Activated naive CD8-positive, alpha-beta T cell treated with anti-CD3 and anti-CD28 coated beads for 36 hours (primary cell): ENCODE results near the gene CIAPIN1. TPM values are rescaled to one million over a fixed set of nuclear protein-coding genes. Genes with fewer than 3 reads are reported as not detected.
"Not testable (repeated sequence)": the region's sequence is repeated elsewhere in the genome, so short reads cannot be mapped to it uniquely, and the experiment has no call there.

Experiments used
- DNase-seq: peaks from one replicate; pipeline ENCODE4 v3.0.0; 2021
- H3K27ac Mint-ChIP-seq: one replicate; pipeline ENCODE4 v1.8.0; 2022; ENCODE audit warnings: mild to moderate bottlenecking, moderate library complexity, mixed read lengths
- H3K27me3 Mint-ChIP-seq: one replicate; pipeline ENCODE4 v1.8.0; 2022; ENCODE audit warnings: mild to moderate bottlenecking, mixed read lengths
- H3K36me3 Mint-ChIP-seq: one replicate; pipeline ENCODE4 v1.8.0; 2021; ENCODE audit warnings: mild to moderate bottlenecking, mixed read lengths
- H3K4me1 Mint-ChIP-seq: one replicate; pipeline ENCODE4 v1.8.0; 2021; ENCODE audit warnings: mixed read lengths
- H3K4me3 Mint-ChIP-seq: one replicate; pipeline ENCODE4 v1.8.0; 2022; ENCODE audit warnings: mild to moderate bottlenecking, moderate library complexity, mixed read lengths
- H3K9me3 Mint-ChIP-seq: one replicate; pipeline ENCODE4 v1.8.0; 2022; ENCODE audit warnings: mixed read lengths
- total RNA-seq, 2 experiments: library from RNA; stranded (reverse); gene quantifications; one replicate each; pipeline ENCODE4 v1.2.3, GENCODE V29; 2021

CIAPIN1 gene
- total RNA-seq, 2 experiments from 2014 or later: 71.3 to 73.6 TPM

DNA sequence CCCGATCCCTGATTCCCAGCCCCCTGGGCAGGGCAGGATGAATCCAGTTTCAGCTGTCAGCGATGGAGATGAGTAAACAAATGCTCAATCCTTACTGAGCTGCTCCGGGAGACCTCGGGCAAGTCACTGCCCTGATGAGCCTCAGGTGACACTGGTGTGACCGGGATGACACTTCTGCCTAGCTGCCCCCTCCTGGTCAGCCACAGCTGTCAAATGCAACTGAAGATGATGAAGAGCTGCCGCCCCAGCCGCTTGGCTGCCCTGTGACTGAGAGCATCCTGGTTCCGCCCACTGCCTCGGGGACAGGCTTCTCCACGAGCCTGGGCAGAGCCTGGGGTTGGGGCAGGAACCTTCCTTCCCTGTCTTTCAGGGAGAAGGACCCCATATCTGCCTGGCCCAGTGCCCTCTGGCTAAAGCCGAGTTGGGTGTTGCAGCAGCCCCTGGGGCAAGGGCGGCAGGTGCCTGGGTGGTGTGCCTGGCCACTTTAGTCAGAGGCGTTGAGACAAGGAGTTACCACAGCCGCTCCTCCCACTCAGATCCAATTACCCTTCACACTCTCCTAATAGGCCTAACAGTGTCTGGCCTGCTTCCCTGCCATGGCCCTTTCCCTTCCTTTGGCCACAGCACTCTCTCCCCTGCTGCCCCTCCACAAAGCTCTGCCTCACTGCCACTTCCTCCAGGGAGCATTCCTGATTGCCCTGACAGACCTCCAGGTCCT, 37.2 kb downstream of the CIAPIN1 start:
- H3K36me3 Mint-ChIP-seq: no peaks in the 10 kb centered on the region
- no peaks in the 10 kb centered on the region for H3K9me3 Mint-ChIP-seq
- H3K27ac Mint-ChIP-seq: no peak overlapping the region
- H3K4me1 Mint-ChIP-seq: peaks cover 4% of the 10 kb centered on the region
- no peaks in the 10 kb centered on the region for H3K27me3 Mint-ChIP-seq
- no peak for DNase-seq
- H3K4me3 Mint-ChIP-seq: no peak overlapping the region

DNA sequence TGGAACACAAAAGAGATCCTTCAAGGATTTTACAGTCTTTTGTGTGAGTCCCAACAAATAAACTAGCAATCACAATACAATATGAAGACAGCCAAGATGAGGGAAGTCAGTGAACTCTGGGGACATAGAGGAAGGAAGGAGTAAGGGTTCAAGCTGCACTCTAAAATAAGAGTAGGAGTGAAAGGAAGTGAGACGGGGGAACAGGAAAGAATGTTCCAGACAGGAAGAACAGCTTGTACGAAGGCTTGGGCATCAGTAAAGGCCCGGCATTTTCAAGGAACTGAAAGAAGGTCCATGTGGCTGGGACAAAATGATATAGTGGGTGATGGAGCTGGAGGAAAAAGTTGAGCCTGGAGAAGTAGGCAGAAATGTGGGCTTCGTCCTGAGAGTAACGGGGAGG, 38.1 kb downstream of the CIAPIN1 start:
- H3K27ac Mint-ChIP-seq: no peak overlapping the region
- no peaks in the 10 kb centered on the region for H3K36me3 Mint-ChIP-seq
- no peak overlapping the region for H3K4me3 Mint-ChIP-seq
- no peaks in the 10 kb centered on the region for H3K27me3 Mint-ChIP-seq
- no peak for DNase-seq
- H3K4me1 Mint-ChIP-seq: peaks cover 8% of the 10 kb centered on the region
- H3K9me3 Mint-ChIP-seq: no peaks in the 10 kb centered on the region

DNA sequence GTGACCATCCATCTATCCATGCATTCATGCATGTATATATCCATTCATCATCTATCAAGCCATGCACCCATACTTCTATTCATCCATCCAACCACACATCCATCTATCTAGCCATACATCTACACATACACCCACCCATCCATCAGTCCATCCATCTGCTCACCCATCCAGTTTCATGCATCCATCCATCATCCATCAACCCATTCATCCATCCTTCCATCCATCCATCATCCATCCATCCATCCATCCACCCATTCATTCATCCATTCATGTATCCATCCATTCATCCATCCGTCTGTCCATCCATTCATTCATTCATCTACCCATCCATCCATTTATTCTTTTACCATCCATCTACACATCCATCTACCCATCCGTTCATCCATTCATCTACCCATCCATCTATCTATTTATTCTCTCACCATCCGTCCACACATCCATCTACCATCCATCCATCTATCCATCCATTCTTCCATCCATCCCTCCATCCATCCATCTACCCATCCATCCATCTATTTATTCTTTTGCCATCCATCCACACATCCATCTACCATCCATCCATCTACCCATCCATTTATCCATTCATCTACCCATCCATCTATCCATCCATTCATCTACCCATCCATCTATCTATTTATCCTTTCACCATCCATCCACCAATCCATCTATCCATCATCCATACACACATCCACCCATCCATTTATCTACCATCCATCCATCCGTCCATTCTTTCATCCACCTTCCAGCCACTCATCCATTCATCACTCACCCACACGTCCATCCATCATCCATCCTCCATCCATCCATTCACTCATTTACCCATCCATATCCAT, 39.4 kb downstream of the CIAPIN1 start:
- no peak for DNase-seq
- H3K27ac Mint-ChIP-seq: no peak overlapping the region
- H3K9me3 Mint-ChIP-seq: no peaks in the 10 kb centered on the region
- H3K4me1 Mint-ChIP-seq: peaks cover 8% of the 10 kb centered on the region
- no peak overlapping the region for H3K4me3 Mint-ChIP-seq
- no peaks in the 10 kb centered on the region for H3K36me3 Mint-ChIP-seq
- no peaks in the 10 kb centered on the region for H3K27me3 Mint-ChIP-seq

DNA sequence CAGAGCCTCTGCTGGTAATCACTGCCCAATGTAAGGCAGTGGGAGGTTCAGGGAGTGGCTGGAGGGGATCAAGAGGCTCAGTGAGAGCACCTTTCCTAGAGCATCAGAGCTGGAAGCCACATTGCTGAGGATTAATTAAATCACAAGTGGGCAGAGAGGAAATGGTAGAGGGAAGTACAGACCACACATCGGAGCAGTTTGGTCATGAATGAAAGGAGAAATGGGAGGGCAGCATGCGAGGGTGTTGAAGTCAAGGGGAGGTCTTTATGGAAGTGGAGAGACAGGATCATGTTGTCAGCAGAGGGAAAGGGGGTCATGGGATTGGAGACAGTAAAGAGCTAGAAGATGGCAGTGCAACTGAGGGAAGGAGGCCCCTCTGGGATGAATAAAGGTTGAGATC, 40.3 kb downstream of the CIAPIN1 start:
- peaks cover 8% of the 10 kb centered on the region for H3K4me1 Mint-ChIP-seq
- no peaks in the 10 kb centered on the region for H3K27me3 Mint-ChIP-seq
- H3K36me3 Mint-ChIP-seq: no peaks in the 10 kb centered on the region
- no peak overlapping the region for H3K4me3 Mint-ChIP-seq
- H3K9me3 Mint-ChIP-seq: no peaks in the 10 kb centered on the region
- H3K27ac Mint-ChIP-seq: no peak overlapping the region
- DNase-seq: no peak

DNA sequence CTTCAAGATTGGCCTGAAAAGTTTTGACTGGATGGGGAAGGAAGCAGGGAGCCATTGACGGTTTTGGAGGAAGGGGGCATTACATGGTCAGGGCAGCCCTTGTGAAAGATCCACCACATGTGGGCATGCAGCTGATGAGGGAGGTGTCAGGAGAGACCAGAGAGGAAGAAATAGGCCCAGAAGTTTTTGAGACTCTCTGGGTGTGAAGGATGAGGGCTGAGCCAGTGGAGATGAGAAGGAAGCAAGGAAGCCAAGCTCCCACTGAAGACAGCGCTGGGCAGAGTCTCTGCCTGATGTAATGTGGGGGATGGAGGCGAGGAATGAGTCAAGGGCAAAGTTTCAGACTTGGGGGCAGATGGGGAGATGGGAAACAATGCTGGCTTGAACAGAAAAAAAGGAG, 42.1 kb downstream of the CIAPIN1 start:
- H3K27me3 Mint-ChIP-seq: no peaks in the 10 kb centered on the region
- H3K4me3 Mint-ChIP-seq: no peak overlapping the region

DNA sequence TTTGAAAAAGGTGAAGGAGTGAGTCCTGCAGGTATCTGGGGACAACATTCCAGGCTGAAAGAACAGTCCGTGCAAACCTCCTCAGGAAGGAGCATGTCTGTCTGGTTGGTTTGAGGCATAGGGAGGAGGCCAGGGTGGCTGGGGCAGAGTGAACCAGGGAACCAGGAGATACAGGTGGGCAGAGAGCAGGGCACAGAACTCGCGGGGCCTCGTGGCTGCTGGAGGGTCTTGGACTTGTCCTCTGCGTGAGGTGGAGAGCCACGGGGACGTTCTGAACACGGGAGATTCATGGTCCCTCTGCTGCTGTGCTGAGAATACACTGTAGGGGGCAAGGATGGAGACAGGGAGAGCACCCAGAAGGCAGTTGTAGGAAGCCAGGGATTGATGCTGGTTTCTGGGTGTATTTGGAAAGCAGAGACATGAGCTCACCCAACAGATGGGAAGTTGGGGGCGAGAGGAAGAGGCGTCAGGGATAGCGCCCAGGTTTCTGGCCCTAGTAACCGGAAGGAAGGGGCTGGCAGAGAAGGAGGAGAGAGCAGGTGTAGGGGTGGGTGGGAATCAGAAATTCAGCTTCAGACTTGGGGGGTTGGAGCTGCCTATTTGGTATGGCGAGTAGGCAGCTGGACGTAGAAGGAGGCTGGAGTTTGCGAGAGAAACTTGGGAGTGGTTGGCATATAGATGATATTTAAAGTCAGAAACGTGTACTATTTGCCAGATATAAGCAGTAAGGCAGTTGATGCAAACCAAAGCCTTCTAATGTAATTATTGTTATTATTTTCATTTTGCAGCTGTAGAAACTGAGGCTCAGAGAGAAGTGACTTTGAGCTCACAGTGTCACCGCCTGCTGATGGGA, 43.0 kb downstream of the CIAPIN1 start, which contains the start of gene CCL17:
Gene CCL17 (plus strand): TSS at position 803 of the 853 bp plus-strand sequence. CDS start 9,166 bp downstream, outside the sequence.
- H3K4me3 Mint-ChIP-seq: no peak within 1 kb of the TSS
- H3K27ac Mint-ChIP-seq: no peak within 1 kb of the TSS
- H3K36me3 Mint-ChIP-seq: no peaks in the 10 kb centered on the region
- H3K9me3 Mint-ChIP-seq: no peaks in the 10 kb centered on the region
- no peak for DNase-seq
- no peaks in the 10 kb centered on the region for H3K27me3 Mint-ChIP-seq
- peaks cover 8% of the 10 kb centered on the region for H3K4me1 Mint-ChIP-seq

More for the DNA sequence above, 42.1 kb downstream of the CIAPIN1 start:
- Mint-ChIP-seq H3K36me3 (no peaks in the 10 kb centered on the region), H3K4me1 (peaks cover 8% of the 10 kb centered on the region), H3K9me3 (no peaks in the 10 kb centered on the region), H3K27ac (no peak overlapping the region)
- DNase-seq: no peak

DNA sequence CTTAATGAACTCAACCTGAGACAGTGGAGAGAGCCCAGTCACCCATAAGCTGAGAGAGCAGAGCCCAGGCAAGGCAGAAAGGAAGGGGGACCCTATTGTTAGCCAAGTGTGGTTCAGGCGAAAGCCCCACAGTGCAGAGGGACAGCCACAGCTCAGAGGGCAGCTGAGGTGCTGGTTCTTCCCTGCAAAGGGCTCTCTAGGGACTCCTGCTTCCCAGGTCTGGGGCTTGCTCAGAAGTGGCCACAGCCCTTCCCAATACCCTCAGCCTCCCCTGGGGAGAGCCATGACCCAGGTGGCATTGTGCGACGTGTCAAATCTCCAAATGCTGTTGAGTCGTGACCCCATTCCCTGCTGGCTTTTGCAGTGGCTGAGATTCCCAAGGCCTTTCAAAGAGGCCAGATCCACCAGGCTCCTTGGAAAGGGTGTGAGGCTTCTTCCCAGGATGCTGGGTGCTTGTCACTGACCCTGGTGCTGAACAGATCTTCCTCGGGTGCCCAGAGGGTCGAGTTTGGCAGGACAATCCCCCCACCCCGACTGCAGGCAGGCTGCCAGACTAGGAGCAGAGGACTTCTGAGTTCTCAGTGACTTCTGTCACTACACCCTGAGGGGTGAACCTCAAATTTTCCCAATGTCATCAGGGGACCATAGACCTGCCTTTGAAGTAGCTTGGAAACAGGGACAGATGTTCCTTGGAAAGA, 45.1 kb downstream of the CIAPIN1 start:
- Mint-ChIP-seq H3K27me3 (no peaks in the 10 kb centered on the region), H3K4me1 (peaks cover 8% of the 10 kb centered on the region), H3K27ac (no peak overlapping the region), H3K36me3 (no peaks in the 10 kb centered on the region), H3K9me3 (no peaks in the 10 kb centered on the region), H3K4me3 (no peak overlapping the region)
- DNase-seq: no peak

DNA sequence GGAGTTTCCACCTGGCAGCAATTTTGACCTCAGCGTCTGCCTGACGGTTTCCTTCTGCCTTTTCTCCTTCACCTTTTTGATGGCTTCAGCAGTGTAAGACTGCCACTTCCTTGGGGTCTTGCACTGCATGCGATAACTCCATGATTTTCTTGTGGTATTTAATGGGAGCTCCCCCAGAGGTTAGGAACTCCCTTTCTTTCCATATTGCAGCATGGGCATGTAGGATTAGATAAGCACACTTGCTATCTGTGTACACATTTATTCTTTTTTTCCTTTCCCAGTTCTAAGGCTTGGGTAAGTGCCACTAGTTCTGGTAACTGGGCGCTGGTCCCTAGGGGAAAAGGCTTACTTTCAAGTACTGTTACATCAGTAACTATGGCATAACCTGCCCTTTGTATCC, 49.7 kb downstream of the CIAPIN1 start:
- not testable (repeated sequence) for H3K4me1 Mint-ChIP-seq, DNase-seq, H3K9me3 Mint-ChIP-seq, H3K4me3 Mint-ChIP-seq, H3K36me3 Mint-ChIP-seq, H3K27ac Mint-ChIP-seq, H3K27me3 Mint-ChIP-seq

DNA sequence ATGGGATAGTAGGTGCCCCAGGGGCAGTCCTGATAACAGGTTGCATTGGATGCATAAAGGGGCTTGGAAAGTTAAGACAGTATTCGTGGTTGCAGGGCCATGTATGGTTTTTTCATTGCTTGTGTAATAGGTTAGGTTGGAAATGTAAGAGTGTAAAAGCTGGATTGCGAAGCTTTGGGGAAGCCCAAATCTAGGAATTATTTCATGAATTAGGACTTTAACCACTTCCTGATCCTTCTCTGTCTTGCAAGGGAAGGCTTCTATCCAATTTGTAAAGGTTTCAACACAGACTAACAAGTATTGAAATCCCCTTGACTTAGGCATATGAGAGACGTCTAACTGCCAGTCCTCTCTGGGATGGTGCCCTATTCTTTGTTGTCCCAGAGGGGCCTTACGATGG, 50.4 kb downstream of the CIAPIN1 start:
- Mint-ChIP-seq H3K36me3 (no peaks in the 10 kb centered on the region), H3K27ac (no peak overlapping the region), H3K27me3 (no peaks in the 10 kb centered on the region), H3K9me3 (no peaks in the 10 kb centered on the region), H3K4me1 (no peaks in the 10 kb centered on the region), H3K4me3 (no peak overlapping the region)
- DNase-seq: no peak

DNA sequence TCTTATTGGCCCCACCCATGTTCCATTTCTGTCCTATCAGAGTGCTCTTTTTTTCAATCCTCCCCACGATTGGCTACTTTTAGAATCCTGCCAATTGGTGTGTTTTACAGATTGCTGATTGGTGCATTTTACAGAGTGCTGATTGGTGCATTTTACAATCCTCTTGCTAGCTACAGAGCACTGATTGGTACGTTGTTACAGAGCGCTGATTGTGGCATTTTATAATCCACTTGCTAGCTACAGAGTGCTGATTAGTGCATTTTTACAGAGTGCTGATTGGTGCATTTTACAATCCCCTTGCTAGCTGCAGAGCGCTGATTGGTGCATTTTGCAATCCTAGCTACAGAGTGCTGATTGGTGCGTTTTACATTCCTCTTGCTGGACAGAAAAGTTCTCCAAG, 52.2 kb downstream of the CIAPIN1 start:
- no peaks in the 10 kb centered on the region for H3K9me3 Mint-ChIP-seq
- H3K36me3 Mint-ChIP-seq: no peaks in the 10 kb centered on the region
- H3K4me3 Mint-ChIP-seq: no peak overlapping the region
- H3K4me1 Mint-ChIP-seq: no peaks in the 10 kb centered on the region
- no peak for DNase-seq
- H3K27ac Mint-ChIP-seq: no peak overlapping the region
- H3K27me3 Mint-ChIP-seq: peaks cover 5% of the 10 kb centered on the region

DNA sequence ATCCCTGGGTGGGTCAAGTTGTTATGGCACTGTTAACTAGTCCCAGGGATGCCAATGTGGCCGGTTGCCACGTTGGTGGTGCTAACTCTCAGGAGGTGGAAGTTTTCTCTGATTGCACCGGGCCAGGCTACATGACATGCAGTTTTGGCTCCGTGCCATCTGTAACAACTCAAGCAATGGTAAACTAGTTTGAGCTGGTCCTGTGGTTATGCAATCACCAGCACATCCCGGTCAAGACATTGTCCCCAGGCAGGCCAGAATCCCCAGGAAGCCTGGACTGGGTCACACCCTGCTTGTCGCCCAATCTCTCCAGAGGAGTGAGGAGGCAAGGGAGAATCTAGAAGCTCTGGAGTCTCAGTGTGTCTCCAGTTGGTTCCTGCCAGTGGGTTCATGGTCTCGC, 52.7 kb downstream of the CIAPIN1 start:
- no peaks in the 10 kb centered on the region for H3K4me1 Mint-ChIP-seq
- no peaks in the 10 kb centered on the region for H3K36me3 Mint-ChIP-seq
- H3K27ac Mint-ChIP-seq: no peak overlapping the region
- H3K9me3 Mint-ChIP-seq: no peaks in the 10 kb centered on the region
- peaks cover 5% of the 10 kb centered on the region for H3K27me3 Mint-ChIP-seq
- H3K4me3 Mint-ChIP-seq: no peak overlapping the region
- no peak for DNase-seq

DNA sequence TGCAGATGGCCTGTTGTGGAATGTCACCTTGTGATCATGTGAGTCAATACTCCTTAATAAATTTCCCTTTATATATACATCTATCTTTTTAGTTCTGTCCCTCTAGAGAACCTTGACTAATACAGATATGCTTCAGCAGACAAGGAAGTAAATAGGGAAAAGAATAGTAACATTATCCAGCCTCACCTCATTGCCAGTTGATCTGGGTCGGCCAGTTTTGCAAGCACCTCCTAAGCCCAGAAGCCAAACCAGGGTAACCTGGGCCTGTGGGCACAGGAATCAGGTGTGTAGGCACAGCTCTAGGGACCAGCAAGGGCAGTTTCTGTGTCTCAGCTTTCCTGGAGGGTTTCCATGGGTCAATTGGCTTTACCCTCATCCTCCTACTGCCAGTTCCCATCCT, 54.5 kb downstream of the CIAPIN1 start:
- H3K9me3 Mint-ChIP-seq: no peaks in the 10 kb centered on the region

DNA sequence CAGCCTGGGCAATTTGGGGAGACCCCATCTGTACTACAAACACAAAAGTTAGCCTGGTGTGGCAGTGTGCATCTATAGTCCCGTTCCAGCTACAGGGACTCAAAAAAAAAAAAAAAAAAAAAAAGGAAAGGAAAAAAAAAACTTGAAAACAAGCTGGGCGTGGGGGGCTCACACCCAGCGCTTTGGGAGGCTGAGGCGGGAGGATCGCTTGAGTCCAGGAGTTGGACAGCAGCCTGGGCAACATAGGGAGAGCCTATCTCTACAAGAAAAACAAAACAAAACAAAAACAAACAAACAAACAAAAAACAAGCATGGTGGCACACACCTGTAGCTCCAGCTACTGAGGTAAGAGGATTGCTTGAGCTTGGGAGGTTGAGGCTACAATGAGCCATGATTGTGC, 55.5 kb downstream of the CIAPIN1 start:
- no peak overlapping the region for H3K4me3 Mint-ChIP-seq
- H3K36me3 Mint-ChIP-seq: no peaks in the 10 kb centered on the region
- no peak for DNase-seq
- no peaks in the 10 kb centered on the region for H3K9me3 Mint-ChIP-seq
- peaks cover 5% of the 10 kb centered on the region for H3K27me3 Mint-ChIP-seq
- H3K4me1 Mint-ChIP-seq: peaks cover 4% of the 10 kb centered on the region
- no peak overlapping the region for H3K27ac Mint-ChIP-seq

More for the DNA sequence above, 54.5 kb downstream of the CIAPIN1 start:
- no peak for DNase-seq
- peaks cover 5% of the 10 kb centered on the region for H3K27me3 Mint-ChIP-seq
- H3K4me1 Mint-ChIP-seq: peaks cover 4% of the 10 kb centered on the region
- H3K36me3 Mint-ChIP-seq: no peaks in the 10 kb centered on the region
- no peak overlapping the region for H3K27ac Mint-ChIP-seq
- H3K4me3 Mint-ChIP-seq: no peak overlapping the region

DNA sequence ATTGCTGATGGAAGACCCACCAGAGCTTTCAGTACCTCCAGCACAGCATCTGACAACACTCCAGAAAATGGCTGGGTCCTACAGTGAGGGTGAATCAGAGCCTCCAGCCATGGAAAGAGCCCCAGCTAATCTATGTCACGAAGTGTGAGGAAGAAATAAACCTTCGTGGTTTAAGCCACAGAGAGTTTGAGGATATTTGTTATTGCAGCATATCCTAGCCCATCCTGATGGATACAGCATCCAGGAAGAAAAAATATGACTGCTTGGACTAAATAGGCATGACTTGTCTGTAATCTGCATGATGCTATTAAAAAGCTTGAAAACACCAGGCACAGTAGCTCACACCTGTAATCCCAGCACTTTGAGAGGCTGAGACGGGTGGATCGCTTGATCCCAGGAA, 55.9 kb downstream of the CIAPIN1 start:
- H3K4me3 Mint-ChIP-seq: no peak overlapping the region
- H3K9me3 Mint-ChIP-seq: no peaks in the 10 kb centered on the region
- no peaks in the 10 kb centered on the region for H3K36me3 Mint-ChIP-seq
- H3K27ac Mint-ChIP-seq: no peak overlapping the region
- H3K27me3 Mint-ChIP-seq: peaks cover 5% of the 10 kb centered on the region
- peaks cover 7% of the 10 kb centered on the region for H3K4me1 Mint-ChIP-seq
- no peak for DNase-seq
